IMR-90 (cell line): ENCODE data around the gene H6PD. TPM values are rescaled to one million over a fixed set of nuclear protein-coding genes. Genes with fewer than 3 reads are reported as not detected.

ENCODE experiments used
- ATAC-seq: fragments of 200-7000 bp; cut with Tn5 transposase; 2 replicates; pipeline ENCODE4 v1.9.1; 2020; ENCODE audit warnings: low read depth, mild to moderate bottlenecking, moderate library complexity
- BruUV-seq: library from RNA; stranded (reverse); fragments of 400-500 nt; replicated peaks from 2 replicates; lab custom pipeline; 2021; lab: Mats Ljungman, UMichigan
- CTCF ChIA-PET: fragments of 300-600 bp; formaldehyde crosslinking; extraction: SDS; loops from one replicate; lab custom pipeline; 2021; ENCODE audit warnings: antibody characterized with exemption; lab: Yijun Ruan, JAX
- POLR2A ChIA-PET: fragments of 300-600 bp; sonication (Branson Sonifier 250); formaldehyde crosslinking; loops from one replicate; lab custom pipeline; 2022; ENCODE audit warnings: antibody characterized with exemption; ENCODE audit not compliant: unreplicated experiment; lab: Charles Lee
- DNase-seq: peaks from one replicate; pipeline ENCODE4 v3.0.0; 2013
- H2AFZ ChIP-seq: replicated peaks from 2 replicates; pipeline ENCODE3; 2013; ENCODE audit warnings: low read length, mild to moderate bottlenecking; ENCODE audit not compliant: poor library complexity
- H2AK5ac ChIP-seq: 2 replicates; pipeline ENCODE4 v1.6.1; 2013; ENCODE audit warnings: low read depth, low read length, inconsistent platforms
- H2AK9ac ChIP-seq: replicated peaks from 2 replicates; pipeline ENCODE3; 2013; ENCODE audit warnings: mild to moderate bottlenecking, low read depth, low read length, moderate library complexity; ENCODE audit not compliant: poor library complexity
- H2BK120ac ChIP-seq: 2 replicates; pipeline ENCODE4 v1.6.1; 2013; ENCODE audit warnings: low read depth, low read length, inconsistent platforms
- H2BK15ac ChIP-seq: 3 replicates; pipeline ENCODE4 v1.6.1; 2013; ENCODE audit warnings: low read depth, low read length, inconsistent platforms
- H2BK20ac ChIP-seq: 2 replicates; pipeline ENCODE4 v1.6.1; 2013; ENCODE audit warnings: low read depth, mild to moderate bottlenecking, inconsistent platforms, low read length, moderate library complexity
- H2BK5ac ChIP-seq: 2 replicates; pipeline ENCODE4 v1.6.1; 2013; ENCODE audit warnings: mild to moderate bottlenecking, low read depth, low read length, inconsistent platforms; ENCODE audit not compliant: poor library complexity, severe bottlenecking
- H3K14ac ChIP-seq: replicated peaks from 2 replicates; pipeline ENCODE4 v1.6.1; 2013; ENCODE audit warnings: low read depth, low read length, inconsistent platforms
- H3K18ac ChIP-seq: 2 replicates; pipeline ENCODE4 v1.6.1; 2013; ENCODE audit warnings: low read depth, low read length, control low read depth
- H3K23ac ChIP-seq: 2 replicates; pipeline ENCODE4 v1.6.1; 2013; ENCODE audit warnings: low read depth, low read length, inconsistent platforms
- H3K27ac ChIP-seq: 2 replicates; pipeline ENCODE4 v1.5.1; 2013; ENCODE audit warnings: mild to moderate bottlenecking, control low read depth, low read length; ENCODE audit not compliant: insufficient read depth
- H3K27me3 ChIP-seq: 2 replicates; pipeline ENCODE4 v1.6.1; 2013; ENCODE audit warnings: low read length; ENCODE audit not compliant: control insufficient read depth, insufficient read depth
- H3K36me3 ChIP-seq: 2 replicates; pipeline ENCODE4 v1.6.1; 2013; ENCODE audit warnings: low read length, mixed read lengths; ENCODE audit not compliant: control insufficient read depth, insufficient read depth
- H3K4ac ChIP-seq: 2 replicates; pipeline ENCODE4 v1.6.1; 2013; ENCODE audit warnings: low read depth, low read length, inconsistent platforms
- H3K4me1 ChIP-seq: 2 replicates; pipeline ENCODE4 v1.6.1; 2013; ENCODE audit warnings: low read length, mixed read lengths; ENCODE audit not compliant: control insufficient read depth, insufficient read depth
- H3K4me2 ChIP-seq: 2 replicates; pipeline ENCODE4 v1.6.1; 2013; ENCODE audit warnings: low read depth, mild to moderate bottlenecking, control low read depth, low read length, moderate library complexity
- H3K4me3 ChIP-seq: 2 replicates; pipeline ENCODE4 v1.5.1; 2013; ENCODE audit warnings: low read depth, mild to moderate bottlenecking, control low read depth, low read length, moderate library complexity; ENCODE audit not compliant: insufficient read depth
- H3K56ac ChIP-seq: 2 replicates; pipeline ENCODE4 v1.6.1; 2013; ENCODE audit warnings: low read length, inconsistent platforms; ENCODE audit not compliant: insufficient read depth; ENCODE audit errors: extremely low read depth
- H3K79me1 ChIP-seq, 2 experiments: 2 replicates each; pipeline ENCODE4 v1.6.1; 2013; ENCODE audit warnings: low read length in 2 of 2, inconsistent platforms in 1 of 2, low read depth in 1 of 2
- H3K9ac ChIP-seq: 2 replicates; pipeline ENCODE4 v1.6.1; 2013; ENCODE audit warnings: low read depth, low read length, control low read depth
- H3K9me1 ChIP-seq: 2 replicates; pipeline ENCODE4 v1.6.1; 2013; ENCODE audit warnings: low read length, inconsistent platforms; ENCODE audit not compliant: insufficient read depth
- H3K9me3 ChIP-seq: 2 replicates; pipeline ENCODE4 v1.6.1; 2013; ENCODE audit warnings: low read length; ENCODE audit not compliant: control insufficient read depth, insufficient read depth
- H4K20me1 ChIP-seq: 2 replicates; pipeline ENCODE4 v1.6.1; 2013; ENCODE audit warnings: low read length, inconsistent platforms; ENCODE audit not compliant: insufficient read depth
- H4K5ac ChIP-seq: 2 replicates; pipeline ENCODE4 v1.6.1; 2013; ENCODE audit warnings: mild to moderate bottlenecking, low read depth, low read length, control low read depth
- H4K8ac ChIP-seq, 2 experiments: 2 replicates each; pipeline ENCODE4 v1.6.1; 2013; ENCODE audit warnings: low read depth in 2 of 2, low read length in 2 of 2, control low read depth in 1 of 2, inconsistent platforms in 1 of 2
- H4K91ac ChIP-seq: 2 replicates; pipeline ENCODE4 v1.6.1; 2013; ENCODE audit warnings: low read depth, low read length, inconsistent platforms; ENCODE audit not compliant: insufficient read depth
- WGBS, 2 experiments: methylation state at CpG; one replicate each; pipeline versions ENCODE4 v1.1.5 to v1.1.7; 2013; ENCODE audit warnings: missing lambda C conversion rate in 2 of 2; ENCODE audit not compliant: insufficient read length in 1 of 2; ENCODE audit errors: extremely low coverage in 2 of 2; 5-methylcytosine and 5-hydroxymethylcytosine counted together
- dilution Hi-C: fragments of 300-500 bp; cut with HindIII; formaldehyde crosslinking; loops from one replicate; pipeline ENCODE4 v1.14.3; 2018; ENCODE audit warnings: low sequenced_read_pairs; ENCODE audit not compliant: unreplicated experiment
- in situ Hi-C: fragments of 300-500 bp; cut with MboI; formaldehyde crosslinking; loops from 3 replicates; pipeline ENCODE4 v1.14.3; 2019; ENCODE audit warnings: low sequenced_read_pairs, inconsistent platforms, mixed read lengths
- intact Hi-C: fragments of 100-400 bp; cut with micrococcal nuclease; formaldehyde crosslinking; loops from 2 replicates; pipeline ENCODE4 v1.10.0; 2022
- polyA plus RNA-seq, 3 experiments: library from polyadenylated mRNA; depleted of rRNA; stranded (reverse); fragments of >200 nt; gene quantifications; 2 replicates each; pipeline ENCODE4 v1.2.3, GENCODE V29; 2012; ENCODE audit warnings: low replicate concordance in 1 of 3
- total RNA-seq: library from RNA; depleted of rRNA; stranded (reverse); fragments of >200 nt; gene quantifications from 2 replicates; pipeline ENCODE4 v1.2.3, GENCODE V29; 2012
- TF ChIP-seq, protein P1 (sequence below): fragments of 150-350 bp; IDR thresholded peaks from 2 replicates; pipeline ENCODE4 v1.6.1; 2017; ENCODE audit warnings: mild to moderate bottlenecking, antibody characterized with exemption, low read length, low read depth

The H6PD gene
- total and polyA plus RNA-seq, 2 of the 4 experiments (the other 2 are of a cell fraction) = 9.3 to 22.1 TPM

DNA sequence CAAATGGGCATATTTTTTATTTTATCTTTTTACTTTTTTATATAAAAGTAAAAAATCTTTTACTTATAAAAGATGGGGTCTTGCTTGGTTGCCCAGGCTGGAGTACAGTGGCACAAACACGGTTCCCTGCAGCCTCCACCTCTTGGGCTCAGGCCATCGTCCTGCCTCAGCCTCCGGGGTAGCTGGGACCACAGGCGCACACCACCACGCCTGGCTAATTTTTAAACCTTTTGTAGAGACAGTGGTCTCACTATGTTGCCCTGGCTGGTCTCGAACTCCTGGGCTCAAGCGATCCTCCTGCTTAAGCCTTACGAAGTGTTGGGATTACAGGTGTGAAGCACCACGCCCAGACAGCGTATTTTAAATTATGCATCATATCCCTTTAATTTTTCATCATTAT, 986 bp downstream of the H6PD start:
- H3K36me3 ChIP-seq = peaks cover 4% of the 10 kb centered on the region; the same call in 1 of the 2 replicates
- H4K91ac ChIP-seq = peak overlapping the region; percentile 43
- peak overlapping the region; percentile 43; the same call in 1 of the 2 replicates for H3K14ac ChIP-seq
- no peak overlapping the region for H2BK15ac ChIP-seq
- no peaks in the 10 kb centered on the region for H3K27me3 ChIP-seq
- peak overlapping the region; percentile 79 for H2BK5ac ChIP-seq
- peak overlapping the region; percentile 96 for H3K9ac ChIP-seq
- H2AK9ac ChIP-seq = peak overlapping the region; percentile 86
- H3K9me3 ChIP-seq = no peaks in the 10 kb centered on the region
- H2AK5ac ChIP-seq = 0 out of 2 replicates have a peak overlapping the region, but pooled peaks have one; percentile 29
- peak overlapping the region; percentile 77 to 86 for H4K8ac ChIP-seq
- peaks cover 9% of the 10 kb centered on the region; the same call in 1 of the 2 replicates for H3K9me1 ChIP-seq
- DNase-seq (no peak), ATAC-seq (no peak)
- peaks cover 22% of the 10 kb centered on the region for H3K4me1 ChIP-seq
- peak overlapping the region; percentile 99 for H3K4me2 ChIP-seq
- CTCF ChIA-PET = interaction anchor here (1.6 to 1.9 kb wide), 2 partner anchors 24 to 33 kb away, joined by 4 to 8 read pairs; no protein-coding TSS in a partner anchor
- H3K4me3 ChIP-seq = peak overlapping the region; percentile 95
- peaks cover 21 to 51% of the 10 kb centered on the region in 2 experiments for H3K79me1 ChIP-seq
- no TSS peak for BruUV-seq
- peak overlapping the region; percentile 90 for H4K5ac ChIP-seq
- peak overlapping the region; percentile 60; the same call in 1 of the 2 replicates for H3K56ac ChIP-seq
- peak overlapping the region; percentile 85 for H2AFZ ChIP-seq
- peak overlapping the region; percentile 76 for H3K27ac ChIP-seq
- intact Hi-C loops (loop anchor here (5.0 kb wide), 1 partner anchor 33 kb away; no protein-coding TSS in a partner anchor), in situ Hi-C loops (no loop called here), dilution Hi-C loops (no loop called here)
- POLR2A ChIA-PET = no interaction called here
- peak overlapping the region; percentile 13; the same call in 1 of the 2 replicates for H3K23ac ChIP-seq
- TF ChIP-seq, protein P1, sequence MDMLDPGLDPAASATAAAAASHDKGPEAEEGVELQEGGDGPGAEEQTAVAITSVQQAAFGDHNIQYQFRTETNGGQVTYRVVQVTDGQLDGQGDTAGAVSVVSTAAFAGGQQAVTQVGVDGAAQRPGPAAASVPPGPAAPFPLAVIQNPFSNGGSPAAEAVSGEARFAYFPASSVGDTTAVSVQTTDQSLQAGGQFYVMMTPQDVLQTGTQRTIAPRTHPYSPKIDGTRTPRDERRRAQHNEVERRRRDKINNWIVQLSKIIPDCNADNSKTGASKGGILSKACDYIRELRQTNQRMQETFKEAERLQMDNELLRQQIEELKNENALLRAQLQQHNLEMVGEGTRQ = no peak
- H2BK120ac ChIP-seq = no peak overlapping the region; the same call in 1 of the 2 replicates
- H4K20me1 ChIP-seq = no peaks in the 10 kb centered on the region
- no peak overlapping the region for H2BK20ac ChIP-seq
- 100% methylated on average over 2 of the region's 10 CpGs; no CpG with 5 or more reads in 1 of the 2 experiments for WGBS, 2 experiments
- H3K4ac ChIP-seq = peak overlapping the region; percentile 71
- peak overlapping the region; percentile 80 for H3K18ac ChIP-seq
